GM19043 (cell line): ENCODE data around the gene SDF2L1.
"Not testable (repeated sequence)": the region's sequence is repeated elsewhere in the genome, so short reads cannot be mapped to it uniquely, and the experiment has no call there.

Experiments used
- ATAC-seq: cut with Tn5 transposase; IDR thresholded peaks from one replicate; pipeline ENCODE4 v1.9.1; 2021; ENCODE audit warnings: low read depth; ENCODE audit not compliant: unreplicated experiment

SDF2L1 gene

GRCh38 chr22:21684492-21685163 lies 42.5 kb downstream of the SDF2L1 start:
- ATAC-seq: no peak

- ATAC-seq: no peak
Observed at GRCh38 chr22:21685164-21685513, 43.0 kb downstream of the SDF2L1 start.

GRCh38 chr22:21686193-21686608 lies 44.1 kb downstream of the SDF2L1 start:
- no peak for ATAC-seq

GRCh38 chr22:21686634-21687393 lies 44.7 kb downstream of the SDF2L1 start:
- no peak for ATAC-seq

- no peak for ATAC-seq
Observed at GRCh38 chr22:21687685-21688259, 45.7 kb downstream of the SDF2L1 start.

GRCh38 chr22:21688341-21688705 lies 46.2 kb downstream of the SDF2L1 start:
- no peak for ATAC-seq

GRCh38 chr22:21688706-21689381 lies 46.7 kb downstream of the SDF2L1 start:
- no peak for ATAC-seq

GRCh38 chr22:21690401-21690801 lies 48.3 kb downstream of the SDF2L1 start:
- no peak for ATAC-seq

GRCh38 chr22:21691816-21692215 lies 49.7 kb downstream of the SDF2L1 start:
- ATAC-seq: no peak

- ATAC-seq: not testable (repeated sequence)
Observed at GRCh38 chr22:21692856-21693255, 50.8 kb downstream of the SDF2L1 start.

- ATAC-seq: no peak
Observed at GRCh38 chr22:21693333-21693998, 51.4 kb downstream of the SDF2L1 start.
